ENCODE results near the gene ULK4. TPM values are rescaled to one million over a fixed set of nuclear protein-coding genes. Genes with fewer than 3 reads are reported as not detected.

Gene ULK4
- total RNA-seq, 4 donors from 2014 or later: 13.3 to 23.4 (median 17.9) TPM

- Histone ChIP-seq H3K27me3 (no peaks in the 10 kb centered on the region), H3K9me3 (peaks cover 0 to 17% (median 2%) of the 10 kb centered on the region in 4 donors), H3K27ac (no peak overlapping the region), H3K4me3 (no peak overlapping the region), H3K36me3 (no peaks in the 10 kb centered on the region), H3K4me1 (no peaks in the 10 kb centered on the region)
- no peak for TF ChIP-seq EP300 (IDR thresholded peaks at IDR 0.05)
- no peak for TF ChIP-seq POLR2A (IDR thresholded peaks at IDR 0.05)
- TF ChIP-seq CTCF (IDR thresholded peaks at IDR 0.05): no peak
- no peak for DNase-seq (ENCODE audit: low spot score in 2 of 2)
- 49 to 57% methylated on average over 1 of the region's 1 CpG for WGBS, 2 donors
Measured at GRCh38 chr3:41464858-41465257, 497.0 kb downstream of the ULK4 start.

GRCh38 chr3:41464401-41464800, 497.5 kb downstream of the ULK4 start:
- no peak for TF ChIP-seq CTCF (IDR thresholded peaks at IDR 0.05)
- no peak for TF ChIP-seq POLR2A (IDR thresholded peaks at IDR 0.05)
- TF ChIP-seq EP300 (IDR thresholded peaks at IDR 0.05): no peak
- H3K4me3 ChIP-seq: no peak overlapping the region
- peaks cover 0 to 12% (median 0%) of the 10 kb centered on the region in 4 donors for H3K9me3 ChIP-seq
- no peak for DNase-seq (ENCODE audit: low spot score in 2 of 2)
- no peak overlapping the region for H3K27ac ChIP-seq
- H3K27me3 ChIP-seq: no peaks in the 10 kb centered on the region
- H3K4me1 ChIP-seq: no peaks in the 10 kb centered on the region
- 83 to 90% methylated on average over 2 of the region's 2 CpGs for WGBS, 2 donors
- H3K36me3 ChIP-seq: no peaks in the 10 kb centered on the region

GRCh38 chr3:41462103-41462691, 499.7 kb downstream of the ULK4 start:
- 40 to 53% methylated on average over 2 of the region's 2 CpGs for WGBS, 2 donors
- TF ChIP-seq CTCF (IDR thresholded peaks at IDR 0.05) (no peak), POLR2A (IDR thresholded peaks at IDR 0.05) (no peak), EP300 (IDR thresholded peaks at IDR 0.05) (no peak)
- H3K27me3 ChIP-seq: no peaks in the 10 kb centered on the region
- DNase-seq (ENCODE audit: low spot score in 2 of 2): no peak
- no peaks in the 10 kb centered on the region for H3K36me3 ChIP-seq
- H3K4me3 ChIP-seq: no peak overlapping the region
- H3K4me1 ChIP-seq: no peaks in the 10 kb centered on the region
- H3K27ac ChIP-seq: no peak overlapping the region
- no peaks in the 10 kb centered on the region for H3K9me3 ChIP-seq

- no peak for TF ChIP-seq POLR2A (IDR thresholded peaks at IDR 0.05)
- no peak for TF ChIP-seq CTCF (IDR thresholded peaks at IDR 0.05)
- no peak for TF ChIP-seq EP300 (IDR thresholded peaks at IDR 0.05)
- Histone ChIP-seq H3K9me3 (no peaks in the 10 kb centered on the region), H3K36me3 (no peaks in the 10 kb centered on the region), H3K4me1 (no peaks in the 10 kb centered on the region), H3K4me3 (no peak overlapping the region), H3K27me3 (no peaks in the 10 kb centered on the region), H3K27ac (no peak overlapping the region)
- 89 to 99% methylated on average over 4 of the region's 4 CpGs for WGBS, 2 donors
- no peak for DNase-seq (ENCODE audit: low spot score in 2 of 2)
Measured at GRCh38 chr3:41460736-41461135, 501.2 kb downstream of the ULK4 start.

- DNase-seq (ENCODE audit: low spot score in 2 of 2): no peak
- H3K4me3 ChIP-seq: no peak overlapping the region
- no peaks in the 10 kb centered on the region for H3K4me1 ChIP-seq
- H3K27me3 ChIP-seq: no peaks in the 10 kb centered on the region
- 72 to 78% methylated on average over 4 of the region's 4 CpGs for WGBS, 2 donors
- H3K27ac ChIP-seq: no peak overlapping the region
- H3K9me3 ChIP-seq: no peaks in the 10 kb centered on the region
- no peak for TF ChIP-seq POLR2A (IDR thresholded peaks at IDR 0.05)
- no peak for TF ChIP-seq EP300 (IDR thresholded peaks at IDR 0.05)
- TF ChIP-seq CTCF (IDR thresholded peaks at IDR 0.05): no peak
- no peaks in the 10 kb centered on the region for H3K36me3 ChIP-seq
Measured at GRCh38 chr3:41457176-41457575, 504.7 kb downstream of the ULK4 start.

Measured in tibial nerve (tissue), 4 donors.